ENCODE data around the gene AKT1S1. TPM values are rescaled to one million over a fixed set of nuclear protein-coding genes. Genes with fewer than 3 reads are reported as not detected.
A peak's percentile ranks its signal among the peaks of the same experiment; 100 is the strongest.

Gene AKT1S1
- total and polyA plus RNA-seq, 2 donors (not counting 3 experiments of a cell fraction or from before 2014, with no cell fraction given) = 64.2 to 68.3 TPM

- H3K27ac ChIP-seq (ENCODE audit: insufficient read depth, low read depth, low read length) = no peak overlapping the region
These were observed 23.2 kb downstream of the AKT1S1 start for GRCh38 chr19:49853852-49854377.

GRCh38 chr19:49852631-49853126 lies 24.5 kb downstream of the AKT1S1 start:
- H3K79me2 ChIP-seq (ENCODE audit: control insufficient read depth, insufficient read depth, low read length) = peaks cover 25% of the 10 kb centered on the region

More at GRCh38 chr19:49853852-49854377, 23.2 kb downstream of the AKT1S1 start:
- CTCF ChIA-PET = no interaction called here
- no peaks in the 10 kb centered on the region for H3K27me3 ChIP-seq (ENCODE audit: control insufficient read depth in 2 of 2, insufficient read depth in 2 of 2, low read length in 2 of 2)
- peaks cover 25% of the 10 kb centered on the region for H3K79me2 ChIP-seq (ENCODE audit: control insufficient read depth, insufficient read depth, low read length)
- TF ChIP-seq MYC (IDR thresholded peaks at IDR 0.05; ENCODE audit: low read depth, low read length) (no peak), EZH2 (IDR thresholded peaks at IDR 0.05; ENCODE audit: borderline replicate concordance, low read depth, low read length, severe bottlenecking) (no peak), FOS (IDR thresholded peaks at IDR 0.05; ENCODE audit: borderline replicate concordance, insufficient read depth, low read length) (no peak), POLR2AphosphoS5 (IDR thresholded peaks at IDR 0.05; ENCODE audit: insufficient read depth, low read depth, low read length) (no peak)
- H3K9ac ChIP-seq (replicated peaks; ENCODE audit: extremely low read depth, insufficient read depth, low read length) = no peak overlapping the region
- H3K36me3 ChIP-seq (ENCODE audit: control insufficient read depth in 2 of 2, extremely low read depth in 1 of 2, insufficient read depth in 2 of 2, low read length in 2 of 2) = peaks cover 2 to 36% of the 10 kb centered on the region in 2 experiments
- no TSS peak for BruUV-seq (replicated peaks)
- peaks cover 20% of the 10 kb centered on the region for H3K4me1 ChIP-seq (ENCODE audit: control insufficient read depth, extremely low read depth, insufficient read depth, low read length)
- H3K9me3 ChIP-seq (replicated peaks; ENCODE audit: control insufficient read depth, insufficient read depth, low read length) = no peaks in the 10 kb centered on the region
- no peaks in the 10 kb centered on the region for H4K20me1 ChIP-seq (replicated peaks; ENCODE audit: control insufficient read depth, extremely low read depth, insufficient read depth, low read length)
- no peak overlapping the region for H2AFZ ChIP-seq (ENCODE audit: low read depth, low read length)
- intact Hi-C loops (cut with micrococcal nuclease) = no loop called here
- no peaks in the 10 kb centered on the region for H3K9me1 ChIP-seq (replicated peaks; ENCODE audit: control insufficient read depth, extremely low read depth, insufficient read depth, low read length)
- H3K4me3 ChIP-seq (replicated peaks in 1 of 3; ENCODE audit: insufficient read depth in 1 of 3, low read depth in 1 of 3, low read length in 3 of 3) = no peak overlapping the region
- DNase-seq (ENCODE audit: low read depth, low spot score) = no peak
- H3K4me2 ChIP-seq (ENCODE audit: insufficient read depth, low read length) = no peak overlapping the region
- POLR2A ChIA-PET = no interaction called here
- dilution Hi-C loops (cut with MboI; ENCODE audit: extremely low pct_ligation_motif_present, low sequenced_read_pairs) = no loop called here
- FAIRE-seq = no peak

More at GRCh38 chr19:49852631-49853126, 24.5 kb downstream of the AKT1S1 start:
- dilution Hi-C loops (cut with MboI; ENCODE audit: extremely low pct_ligation_motif_present, low sequenced_read_pairs) (no loop called here), intact Hi-C loops (cut with micrococcal nuclease) (no loop called here)
- no peak for DNase-seq (ENCODE audit: low read depth, low spot score)
- Histone ChIP-seq H3K27ac (ENCODE audit: insufficient read depth, low read depth, low read length) (no peak overlapping the region), H3K9me1 (replicated peaks; ENCODE audit: control insufficient read depth, extremely low read depth, insufficient read depth, low read length) (no peaks in the 10 kb centered on the region), H3K36me3 (ENCODE audit: control insufficient read depth in 2 of 2, extremely low read depth in 1 of 2, insufficient read depth in 2 of 2, low read length in 2 of 2) (peaks cover 2 to 24% of the 10 kb centered on the region in 2 experiments), H3K4me2 (ENCODE audit: insufficient read depth, low read length) (peak overlapping the region; percentile 40), H3K9me3 (replicated peaks; ENCODE audit: control insufficient read depth, insufficient read depth, low read length) (no peaks in the 10 kb centered on the region), H2AFZ (ENCODE audit: low read depth, low read length) (no peak overlapping the region), H3K4me3 (replicated peaks in 1 of 3; ENCODE audit: insufficient read depth in 1 of 3, low read depth in 1 of 3, low read length in 3 of 3) (peak overlapping the region in 2 of 3 experiments; percentile 57 to 67), H3K4me1 (ENCODE audit: control insufficient read depth, extremely low read depth, insufficient read depth, low read length) (peaks cover 24% of the 10 kb centered on the region), H3K27me3 (ENCODE audit: control insufficient read depth in 2 of 2, insufficient read depth in 2 of 2, low read length in 2 of 2) (no peaks in the 10 kb centered on the region), H4K20me1 (replicated peaks; ENCODE audit: control insufficient read depth, extremely low read depth, insufficient read depth, low read length) (no peaks in the 10 kb centered on the region), H3K9ac (replicated peaks; ENCODE audit: extremely low read depth, insufficient read depth, low read length) (no peak overlapping the region)
- ChIA-PET POLR2A (interaction anchor here (0.6 kb wide), 1 partner anchor 261 kb away, joined by 3 read pairs; no protein-coding TSS in a partner anchor), CTCF (no interaction called here)
- TF ChIP-seq MYC (IDR thresholded peaks at IDR 0.05; ENCODE audit: low read depth, low read length) (no peak), POLR2AphosphoS5 (IDR thresholded peaks at IDR 0.05; ENCODE audit: insufficient read depth, low read depth, low read length) (no peak), FOS (IDR thresholded peaks at IDR 0.05; ENCODE audit: borderline replicate concordance, insufficient read depth, low read length) (no peak), EZH2 (IDR thresholded peaks at IDR 0.05; ENCODE audit: borderline replicate concordance, low read depth, low read length, severe bottlenecking) (no peak), JUN (IDR thresholded peaks at IDR 0.05; ENCODE audit: borderline replicate concordance, insufficient read depth, insufficient read length, low read depth) (no peak), POLR2A (IDR thresholded peaks at IDR 0.05; ENCODE audit: low read depth, low read length) (no peak), GATA2 (IDR thresholded peaks at IDR 0.05; ENCODE audit: insufficient read depth, insufficient read length, low read depth, low read length) (no peak)
- TF ChIP-seq, protein P1, sequence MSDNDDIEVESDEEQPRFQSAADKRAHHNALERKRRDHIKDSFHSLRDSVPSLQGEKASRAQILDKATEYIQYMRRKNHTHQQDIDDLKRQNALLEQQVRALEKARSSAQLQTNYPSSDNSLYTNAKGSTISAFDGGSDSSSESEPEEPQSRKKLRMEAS (IDR thresholded peaks at IDR 0.05; ENCODE audit: insufficient read depth, insufficient read length) = no peak
- TF ChIP-seq, protein P2, sequence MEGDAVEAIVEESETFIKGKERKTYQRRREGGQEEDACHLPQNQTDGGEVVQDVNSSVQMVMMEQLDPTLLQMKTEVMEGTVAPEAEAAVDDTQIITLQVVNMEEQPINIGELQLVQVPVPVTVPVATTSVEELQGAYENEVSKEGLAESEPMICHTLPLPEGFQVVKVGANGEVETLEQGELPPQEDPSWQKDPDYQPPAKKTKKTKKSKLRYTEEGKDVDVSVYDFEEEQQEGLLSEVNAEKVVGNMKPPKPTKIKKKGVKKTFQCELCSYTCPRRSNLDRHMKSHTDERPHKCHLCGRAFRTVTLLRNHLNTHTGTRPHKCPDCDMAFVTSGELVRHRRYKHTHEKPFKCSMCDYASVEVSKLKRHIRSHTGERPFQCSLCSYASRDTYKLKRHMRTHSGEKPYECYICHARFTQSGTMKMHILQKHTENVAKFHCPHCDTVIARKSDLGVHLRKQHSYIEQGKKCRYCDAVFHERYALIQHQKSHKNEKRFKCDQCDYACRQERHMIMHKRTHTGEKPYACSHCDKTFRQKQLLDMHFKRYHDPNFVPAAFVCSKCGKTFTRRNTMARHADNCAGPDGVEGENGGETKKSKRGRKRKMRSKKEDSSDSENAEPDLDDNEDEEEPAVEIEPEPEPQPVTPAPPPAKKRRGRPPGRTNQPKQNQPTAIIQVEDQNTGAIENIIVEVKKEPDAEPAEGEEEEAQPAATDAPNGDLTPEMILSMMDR (IDR thresholded peaks at IDR 0.05; ENCODE audit: extremely low read depth in 1 of 2, insufficient read depth in 1 of 2, low read depth in 1 of 2, low read length in 2 of 2) = no peak
- FAIRE-seq = no peak
- TSS peak; percentile 45 for BruUV-seq (replicated peaks)

Data from endothelial cell of umbilical vein (primary cell).